Caco-2 (cell line): ENCODE results near the gene CRABP2. TPM values are rescaled to one million over a fixed set of nuclear protein-coding genes. Genes with fewer than 3 reads are reported as not detected.

ENCODE experiments used
- BruUV-seq: library from RNA; stranded (reverse); fragments of 400-500 nt; replicated peaks from 2 replicates; lab custom pipeline; 2021; lab: Mats Ljungman, UMichigan
- CTCF ChIA-PET: fragments of 300-600 bp; sonication (Branson Sonifier 250); formaldehyde crosslinking; loops from one replicate; lab custom pipeline; 2022; ENCODE audit warnings: antibody characterized with exemption; lab: Charles Lee
- POLR2A ChIA-PET: fragments of 300-600 bp; sonication (Branson Sonifier 250); formaldehyde crosslinking; loops from one replicate; lab custom pipeline; 2022; ENCODE audit warnings: antibody characterized with exemption; lab: Charles Lee
- DNase-seq, 2 experiments: peaks; one replicate each; pipeline versions ENCODE4 v3.0.0 to v3.0.0-alpha.2; 2020 to 2022
- H3K27me3 ChIP-seq: replicated peaks from 2 replicates; pipeline ENCODE4 v1.6.0; 2011; ENCODE audit warnings: low read length; ENCODE audit not compliant: control insufficient read depth, insufficient read depth
- H3K36me3 ChIP-seq: 2 replicates; pipeline ENCODE4 v1.5.1; 2011; ENCODE audit warnings: low read length; ENCODE audit not compliant: control insufficient read depth, insufficient read depth
- H3K4me1 ChIP-seq: fragments of 250-450 bp; sonication (Bioruptor Pico); 2 replicates; pipeline ENCODE4 v1.5.1; 2020; ENCODE audit warnings: mild to moderate bottlenecking
- H3K4me3 ChIP-seq: 2 replicates; pipeline ENCODE4 v1.5.1; 2011; ENCODE audit warnings: low read depth, mild to moderate bottlenecking, control low read depth, low read length
- H3K9me3 ChIP-seq: fragments of 250-450 bp; sonication (Bioruptor Pico); 2 replicates; pipeline ENCODE4 v1.5.1; 2020; ENCODE audit warnings: mild to moderate bottlenecking, moderate library complexity
- H3K27ac Mint-ChIP-seq: one replicate; pipeline ENCODE4 v1.8.0; 2022; ENCODE audit warnings: mixed read lengths; ENCODE audit not compliant: unreplicated experiment
- H3K27me3 Mint-ChIP-seq: one replicate; pipeline ENCODE4 v1.8.0; 2022; ENCODE audit warnings: mixed read lengths; ENCODE audit not compliant: insufficient read depth, unreplicated experiment
- H3K36me3 Mint-ChIP-seq: one replicate; pipeline ENCODE4 v1.8.0; 2022; ENCODE audit warnings: mild to moderate bottlenecking, mixed read lengths; ENCODE audit not compliant: insufficient read depth, unreplicated experiment
- H3K4me1 Mint-ChIP-seq: one replicate; pipeline ENCODE4 v1.8.0; 2022; ENCODE audit warnings: low read depth, mixed read lengths; ENCODE audit not compliant: unreplicated experiment
- H3K4me3 Mint-ChIP-seq: one replicate; pipeline ENCODE4 v1.8.0; 2022; ENCODE audit warnings: mild to moderate bottlenecking, moderate library complexity, mixed read lengths; ENCODE audit not compliant: unreplicated experiment
- H3K9me3 Mint-ChIP-seq: one replicate; pipeline ENCODE4 v1.8.0; 2022; ENCODE audit warnings: mixed read lengths; ENCODE audit not compliant: unreplicated experiment
- CTCF ChIP-seq, 2 experiments: fragments of 200-600 bp in 1 of 2; IDR thresholded peaks; 1 replicate in 1 of 2; 2 replicates in 1 of 2; pipeline versions ENCODE4 v1.5.1 to v1.8.0; 2011 to 2022; ENCODE audit warnings: antibody characterized with exemption in 1 of 2, control low read depth in 1 of 2, inconsistent platforms in 1 of 2, low read depth in 1 of 2, low read length in 1 of 2, mild to moderate bottlenecking in 1 of 2, moderate library complexity in 1 of 2; ENCODE audit not compliant: insufficient read depth in 1 of 2, severe bottlenecking in 1 of 2, unreplicated experiment in 1 of 2
- intact Hi-C: fragments of 100-400 bp; cut with micrococcal nuclease; formaldehyde crosslinking; loops from one replicate; pipeline ENCODE4 v1.10.0; 2022; ENCODE audit not compliant: unreplicated experiment
- total RNA-seq: library from RNA; stranded (reverse); gene quantifications from 2 replicates; pipeline ENCODE4 v1.2.3, GENCODE V29; 2022

CRABP2 gene
- total RNA-seq, 1 experiment from 2014 or later, result 27.1 TPM

GRCh38 chr1:156668801-156669637 is 36.4 kb downstream of the CRABP2 start:
- intact Hi-C loops, result no loop called here
- Mint-ChIP-seq H3K27me3 (no peaks in the 10 kb centered on the region), H3K27ac (peak overlapping the region; percentile 52), H3K4me1 (peaks cover 41% of the 10 kb centered on the region), H3K4me3 (no peak overlapping the region), H3K36me3 (peaks cover 6% of the 10 kb centered on the region), H3K9me3 (no peaks in the 10 kb centered on the region)
- ChIA-PET CTCF (no interaction called here), POLR2A (no interaction called here)
- no peak for DNase-seq
- H3K27me3 ChIP-seq, result no peaks in the 10 kb centered on the region
- TF ChIP-seq CTCF (IDR thresholded peaks at IDR 0.05; ENCODE audit: insufficient read depth in 1 of 2, low read depth in 1 of 2, low read length in 1 of 2, severe bottlenecking in 1 of 2, unreplicated experiment in 1 of 2), result no peak
- no peak overlapping the region for H3K4me3 ChIP-seq
- H3K4me1 ChIP-seq, result peaks cover 44% of the 10 kb centered on the region
- no peaks in the 10 kb centered on the region for H3K36me3 ChIP-seq
- BruUV-seq, result TSS peak; percentile 16
- no peaks in the 10 kb centered on the region for H3K9me3 ChIP-seq

DNA sequence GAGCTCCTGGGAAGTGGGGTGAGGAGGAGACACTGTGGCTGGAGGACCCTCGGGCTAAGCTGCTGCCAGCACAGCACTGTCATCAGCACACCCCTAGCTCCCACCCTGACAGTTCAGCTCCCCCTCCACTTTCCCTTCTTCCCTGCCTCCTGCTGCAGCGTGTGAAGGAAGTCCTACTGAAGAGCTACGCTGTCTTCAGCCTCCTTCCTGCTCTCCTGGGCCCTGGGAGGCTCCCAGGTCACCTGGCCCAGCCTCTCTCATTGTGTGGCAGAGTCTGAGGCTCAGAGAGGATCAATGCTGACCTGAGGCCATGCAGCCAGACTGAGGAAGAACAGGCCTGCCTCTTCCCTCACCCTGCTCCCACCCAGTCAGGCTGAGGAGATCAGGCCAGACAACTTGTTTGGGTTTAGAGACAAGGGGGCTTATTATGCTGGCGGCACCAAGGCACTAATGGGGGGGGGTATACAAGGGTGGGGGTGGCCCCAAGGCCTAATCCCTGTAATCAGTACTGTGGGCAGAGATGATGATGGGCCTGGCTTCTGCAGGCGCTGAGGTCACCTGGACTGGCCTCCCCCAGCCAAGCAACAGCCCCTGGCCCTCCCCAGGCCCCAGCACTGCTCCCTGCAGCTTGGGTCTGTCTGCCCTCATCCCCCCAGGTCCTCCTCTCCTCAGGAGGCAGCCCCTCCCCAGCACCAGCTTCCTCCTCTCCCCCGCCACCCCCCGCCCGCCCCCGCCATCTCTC is 37.2 kb downstream of the CRABP2 start:
- peaks cover 6% of the 10 kb centered on the region for H3K36me3 Mint-ChIP-seq
- Histone ChIP-seq H3K4me1 (peaks cover 51% of the 10 kb centered on the region), H3K9me3 (no peaks in the 10 kb centered on the region), H3K36me3 (no peaks in the 10 kb centered on the region), H3K27me3 (no peaks in the 10 kb centered on the region), H3K4me3 (no peak overlapping the region)
- BruUV-seq, result no TSS peak
- POLR2A ChIA-PET, result no interaction called here
- no peaks in the 10 kb centered on the region for H3K9me3 Mint-ChIP-seq
- no peak overlapping the region for H3K4me3 Mint-ChIP-seq
- CTCF ChIA-PET, result interaction anchor here (2.3 kb wide), 1 partner anchor 9 kb away, joined by 9 read pairs; the partner anchor contains the start of gene NES
- DNase-seq, result no peak
- no peak for TF ChIP-seq CTCF (IDR thresholded peaks at IDR 0.05; ENCODE audit: insufficient read depth in 1 of 2, low read depth in 1 of 2, low read length in 1 of 2, severe bottlenecking in 1 of 2, unreplicated experiment in 1 of 2)
- intact Hi-C loops, result no loop called here
- H3K4me1 Mint-ChIP-seq, result peaks cover 50% of the 10 kb centered on the region
- H3K27ac Mint-ChIP-seq, result peak overlapping the region; percentile 53
- no peaks in the 10 kb centered on the region for H3K27me3 Mint-ChIP-seq

DNA sequence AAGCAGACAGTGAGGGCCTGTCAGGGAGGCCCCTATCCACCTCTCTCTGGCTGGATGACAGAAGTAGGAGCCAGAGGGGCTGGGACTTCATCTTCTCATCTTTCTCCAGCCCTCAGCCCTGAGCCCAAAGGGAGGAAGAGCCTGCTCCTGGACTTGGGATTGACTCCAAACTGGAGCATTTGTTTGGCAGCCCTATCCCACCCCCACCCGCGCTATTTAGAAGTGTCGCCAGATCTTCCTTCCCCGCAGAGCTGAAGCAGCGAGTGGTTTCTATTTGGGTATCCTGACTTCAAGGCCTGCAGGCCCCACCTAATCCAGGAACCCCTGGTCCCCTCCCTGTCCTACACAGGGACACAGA is 37.8 kb downstream of the CRABP2 start:
- Histone ChIP-seq H3K36me3 (no peaks in the 10 kb centered on the region), H3K9me3 (no peaks in the 10 kb centered on the region), H3K4me1 (peaks cover 53% of the 10 kb centered on the region), H3K4me3 (no peak overlapping the region), H3K27me3 (no peaks in the 10 kb centered on the region)
- peaks cover 5% of the 10 kb centered on the region for H3K36me3 Mint-ChIP-seq
- no peaks in the 10 kb centered on the region for H3K27me3 Mint-ChIP-seq
- intact Hi-C loops, result no loop called here
- H3K27ac Mint-ChIP-seq, result peak overlapping the region; percentile 53
- ChIA-PET POLR2A (no interaction called here), CTCF (interaction anchor here (2.3 kb wide), 1 partner anchor 9 kb away, joined by 9 read pairs; the partner anchor contains the start of gene NES)
- peaks cover 55% of the 10 kb centered on the region for H3K4me1 Mint-ChIP-seq
- no peak for TF ChIP-seq CTCF (IDR thresholded peaks at IDR 0.05; ENCODE audit: insufficient read depth in 1 of 2, low read depth in 1 of 2, low read length in 1 of 2, severe bottlenecking in 1 of 2, unreplicated experiment in 1 of 2)
- H3K9me3 Mint-ChIP-seq, result no peaks in the 10 kb centered on the region
- no peak overlapping the region for H3K4me3 Mint-ChIP-seq
- no TSS peak for BruUV-seq
- DNase-seq, result no peak
